Measurements from ENCODE around the gene PDE1A.
"Not testable (repeated sequence)": the region's sequence is repeated elsewhere in the genome, so short reads cannot be mapped to it uniquely, and the experiment has no call there.

The PDE1A gene

DNA sequence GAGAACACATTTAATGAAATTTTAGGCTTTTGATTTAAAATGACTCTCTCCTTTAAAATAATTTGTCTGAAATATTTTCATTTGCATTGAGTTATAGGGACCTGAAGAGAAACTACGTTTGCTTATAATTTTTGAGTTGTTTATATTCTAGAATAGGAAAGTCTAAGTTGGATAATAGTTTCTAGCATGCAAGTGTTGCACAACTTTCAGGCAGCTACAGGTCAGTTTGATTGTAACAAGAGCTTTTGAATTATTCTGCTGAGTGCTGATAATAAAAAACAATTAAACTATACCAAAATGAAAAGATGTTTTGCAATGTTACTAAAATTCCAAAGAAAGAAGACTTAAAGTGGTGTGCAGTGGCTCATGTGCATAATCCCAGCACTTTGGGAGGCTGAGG lies 71.0 kb downstream of the PDE1A start:
- DNase-seq = no peak

DNA sequence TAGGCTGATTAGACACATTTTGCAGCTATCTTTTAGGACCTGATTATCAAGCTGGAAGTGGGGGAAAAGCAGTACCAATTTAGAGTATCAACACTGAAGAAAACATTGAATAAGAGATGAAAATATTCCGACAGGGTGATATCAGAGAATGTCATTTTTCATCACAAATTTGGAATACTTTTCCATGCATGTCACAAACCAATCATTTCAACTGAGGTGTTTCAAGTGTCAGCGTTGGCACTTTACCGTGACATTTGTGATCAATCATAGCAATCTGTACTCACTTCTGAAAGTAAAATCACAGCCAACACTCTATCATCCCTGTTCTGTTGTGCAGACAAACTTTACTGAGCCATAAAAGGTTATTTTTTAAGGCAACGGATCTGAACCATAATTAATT lies 75.4 kb downstream of the PDE1A start:
- no peak for DNase-seq

DNA sequence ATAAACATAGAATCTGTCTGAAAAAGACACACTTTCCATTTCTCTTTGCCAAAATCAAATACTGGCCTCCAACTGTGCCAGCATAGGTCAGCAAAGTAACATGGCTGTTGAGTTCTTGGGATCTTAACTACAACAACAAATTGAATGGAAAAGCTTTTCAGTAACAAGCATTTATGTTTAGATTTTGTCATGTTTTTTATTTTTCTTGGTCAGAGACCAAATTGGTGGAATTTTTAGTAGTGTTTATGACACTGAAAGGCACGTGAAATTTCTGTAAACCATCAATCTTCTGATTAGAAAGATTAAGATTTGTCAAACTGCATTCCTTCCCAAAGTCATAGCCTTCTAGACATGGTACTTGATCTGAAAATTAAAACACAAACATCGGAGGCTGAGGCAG lies 77.6 kb downstream of the PDE1A start:
- DNase-seq = no peak

DNA sequence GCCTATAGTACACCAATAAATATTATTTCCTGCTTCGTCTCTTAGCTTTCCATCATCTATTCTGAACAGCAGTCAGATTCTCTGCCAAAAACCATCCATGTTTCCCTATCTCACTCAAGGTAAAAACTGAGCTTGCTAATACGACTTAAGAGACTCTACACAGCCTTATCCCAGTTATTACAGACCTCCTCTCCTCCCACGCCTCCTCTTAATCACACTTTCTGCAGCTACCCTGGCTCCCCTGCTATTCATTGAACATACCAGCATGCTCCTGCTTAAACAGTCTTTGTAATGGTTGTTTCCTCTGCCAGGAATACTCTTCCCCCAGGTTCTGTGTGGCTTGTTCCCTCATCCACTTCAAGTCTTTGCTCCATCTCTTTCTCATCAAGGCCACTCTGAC lies 81.5 kb downstream of the PDE1A start:
- no peak for DNase-seq

DNA sequence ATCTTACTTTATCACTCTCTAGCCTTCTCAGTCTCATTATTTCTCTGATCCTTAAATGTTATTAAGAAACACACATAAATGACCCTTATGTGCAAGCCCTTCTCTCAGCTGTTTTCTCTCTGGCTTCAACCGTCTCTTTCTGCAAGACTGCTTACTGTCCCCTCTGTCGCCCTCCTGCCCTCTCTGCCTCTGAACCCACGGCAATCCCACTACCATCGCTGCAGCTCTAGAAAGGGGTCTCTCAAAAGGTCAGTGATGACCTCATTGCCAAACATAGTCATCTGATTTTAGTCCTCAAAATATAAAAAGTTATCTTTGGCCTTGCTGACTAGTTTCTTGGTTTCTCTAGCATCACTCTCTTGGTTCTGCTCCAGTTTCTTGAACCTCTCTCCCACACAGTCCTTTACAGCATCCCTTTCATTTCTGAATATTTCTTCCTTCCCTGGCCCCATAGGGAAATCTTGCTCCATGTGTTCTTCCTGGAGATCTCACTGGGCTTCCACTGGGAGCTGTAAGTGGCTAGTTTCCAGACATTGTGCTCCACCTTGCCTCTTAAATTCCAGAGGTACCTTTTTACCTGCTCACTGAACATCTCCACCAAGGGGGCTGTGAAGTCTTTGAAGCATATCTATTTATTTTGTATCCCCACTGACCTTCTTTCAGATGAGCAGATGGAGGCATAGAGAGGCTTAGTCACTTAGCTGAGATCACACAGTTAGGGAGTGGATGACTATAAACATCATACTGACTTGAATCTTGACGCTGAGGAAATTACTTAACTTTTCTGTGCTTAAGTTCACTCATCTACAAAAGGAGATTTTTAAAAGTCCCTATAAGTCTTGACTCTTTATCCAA lies 96.2 kb downstream of the PDE1A start:
- no peak for DNase-seq

DNA sequence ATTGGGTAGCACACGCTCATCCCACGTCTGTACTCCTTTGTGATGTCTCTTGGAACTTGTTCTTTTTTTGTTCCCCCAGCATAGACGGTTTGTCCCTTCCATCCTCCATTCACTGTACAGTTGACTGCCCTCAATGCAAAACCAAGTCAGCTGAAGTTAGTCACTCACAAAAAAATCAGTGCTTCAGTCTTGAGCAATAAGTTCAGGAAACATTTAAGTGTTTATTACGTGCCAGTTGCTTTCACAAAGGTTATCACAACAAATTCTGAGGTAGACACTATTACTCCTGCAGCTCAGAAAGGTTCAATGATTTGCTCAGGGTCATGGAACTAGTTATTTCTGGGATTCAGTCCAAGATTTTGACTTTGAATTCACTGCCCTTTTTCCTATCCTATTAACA lies 102.2 kb downstream of the PDE1A start:
- no peak for DNase-seq

DNA sequence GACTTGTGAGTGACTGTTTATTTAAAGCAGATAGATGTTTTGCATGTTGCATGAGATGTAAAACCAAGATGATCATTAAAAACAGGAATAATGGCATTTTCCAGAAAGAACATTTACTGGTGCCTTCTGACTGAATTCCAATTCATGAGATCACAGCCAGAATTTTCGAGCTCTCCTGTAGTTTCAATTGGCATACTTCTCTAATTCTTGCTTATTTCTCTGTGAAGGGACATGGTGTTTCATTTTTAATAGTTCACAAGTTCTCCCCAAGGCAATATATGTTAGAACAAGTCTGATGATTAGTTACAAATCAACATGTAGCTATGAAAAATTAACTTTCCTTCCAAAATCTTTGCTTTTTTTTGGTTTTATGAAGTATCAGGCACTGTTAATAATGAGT lies 105.7 kb downstream of the PDE1A start:
- no peak for DNase-seq

DNA sequence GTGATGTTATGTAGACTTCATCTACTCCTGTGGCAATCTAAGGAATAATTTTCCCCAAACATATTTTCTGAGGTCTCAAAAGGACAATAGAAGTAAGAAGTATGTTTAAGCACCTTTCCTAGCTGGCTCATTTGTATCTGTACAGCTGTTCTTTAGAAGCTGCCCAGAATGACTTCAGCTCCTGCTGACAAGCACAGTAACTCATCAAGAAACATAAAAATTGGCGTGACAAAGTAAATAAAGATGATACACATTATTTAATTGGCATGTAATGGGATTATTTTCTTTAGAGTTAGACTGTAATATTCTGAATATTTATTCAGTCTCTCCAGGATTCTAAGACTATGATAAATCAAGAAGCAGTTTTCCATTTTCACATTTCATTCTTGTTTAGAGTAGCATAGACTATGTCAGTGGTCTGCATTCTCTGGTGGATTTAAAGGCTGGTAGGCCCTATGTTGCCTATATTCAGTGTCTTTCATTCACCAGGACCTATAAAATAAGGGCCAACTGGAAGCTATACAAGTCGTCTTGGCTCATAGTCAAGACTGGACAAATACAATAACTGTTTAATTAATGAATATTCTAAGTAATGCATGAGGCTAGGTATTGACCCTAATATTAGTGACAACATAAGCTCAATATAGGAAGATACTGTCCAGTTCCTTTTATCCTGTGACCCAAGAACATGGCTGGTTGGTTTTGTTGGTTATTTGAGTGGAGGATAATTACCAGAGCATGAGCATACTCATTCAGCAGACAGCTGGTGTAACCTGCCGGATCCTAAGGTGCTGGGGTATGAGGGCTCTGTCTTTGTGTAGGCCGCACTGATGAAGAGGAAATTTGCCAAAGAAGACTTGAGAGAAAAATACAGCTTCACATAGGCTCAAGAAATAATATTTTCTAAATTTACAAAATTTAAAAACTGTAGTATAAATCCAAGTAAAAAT lies 107.0 kb downstream of the PDE1A start:
- DNase-seq = no peak

DNA sequence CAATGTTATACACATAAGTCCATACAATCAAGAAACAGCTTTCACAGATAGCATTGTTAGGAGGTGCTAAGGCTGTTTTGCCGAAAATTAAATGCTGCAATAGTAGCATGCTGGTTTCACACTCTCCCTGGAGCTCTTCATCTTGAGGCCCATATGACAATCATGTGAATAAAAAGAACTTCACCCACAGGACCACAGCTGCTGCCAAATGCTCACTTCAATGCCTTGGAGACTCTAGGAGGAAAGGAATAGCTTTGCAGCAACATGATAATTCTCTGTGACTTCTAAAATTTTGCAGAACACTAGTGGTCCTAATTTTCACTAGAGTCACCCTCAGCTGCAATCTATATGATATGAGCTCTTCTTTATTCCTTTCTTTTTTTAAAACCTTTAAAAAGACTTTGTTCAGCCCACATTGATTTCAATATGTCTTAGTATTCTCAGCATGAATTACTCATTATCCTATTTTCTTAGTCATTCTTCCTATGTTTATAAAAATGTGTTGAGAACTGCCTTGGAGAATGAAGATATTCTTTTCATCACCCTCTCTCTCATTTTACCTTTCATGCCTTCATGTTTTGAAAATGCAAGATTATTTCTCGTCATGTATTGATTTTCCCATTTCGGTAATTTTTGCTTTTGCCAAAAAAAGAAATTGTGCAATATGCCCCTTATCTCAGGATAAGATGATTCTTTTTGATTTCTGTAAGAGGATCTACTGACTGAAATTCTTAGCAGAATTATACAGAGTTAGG lies 108.2 kb downstream of the PDE1A start:
- no peak for DNase-seq

DNA sequence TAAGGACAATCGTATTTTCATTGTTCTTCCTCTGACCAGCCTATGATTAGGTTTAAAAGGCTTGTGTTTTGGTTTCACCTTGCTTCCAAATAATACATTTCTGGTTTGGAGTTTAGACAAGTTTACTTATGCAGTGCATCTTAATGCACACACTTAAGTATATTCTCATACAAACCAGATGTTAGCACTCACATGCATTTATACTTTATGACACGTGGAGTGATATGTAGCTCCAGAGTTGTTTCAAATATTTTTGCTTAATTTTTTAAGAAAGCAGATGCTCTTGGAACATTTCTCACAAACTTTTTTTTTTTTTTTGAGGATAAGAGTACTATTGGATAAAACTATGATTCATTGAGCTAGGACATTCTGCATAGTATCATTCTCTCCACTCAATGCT lies 109.9 kb downstream of the PDE1A start:
- DNase-seq = no peak

DNA sequence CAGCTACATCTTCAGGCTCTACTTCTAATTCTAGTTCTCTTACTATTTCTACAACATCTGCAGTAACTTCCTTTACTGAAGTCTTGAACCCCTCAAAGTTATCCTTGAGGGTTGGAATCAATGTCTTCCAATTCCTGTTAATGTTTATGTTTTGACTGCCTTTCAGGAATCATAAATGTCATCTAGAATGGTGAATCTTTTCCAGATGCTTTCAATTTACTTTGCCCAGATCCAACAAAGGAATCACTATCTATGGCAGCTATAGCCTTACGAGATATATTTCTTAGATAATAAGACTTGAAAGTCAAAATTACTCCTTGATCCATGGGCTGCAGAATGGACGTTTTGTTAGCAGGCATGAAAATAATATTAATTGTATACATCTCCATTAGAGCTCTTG lies 123.9 kb downstream of the PDE1A start:
- no peak for DNase-seq

DNA sequence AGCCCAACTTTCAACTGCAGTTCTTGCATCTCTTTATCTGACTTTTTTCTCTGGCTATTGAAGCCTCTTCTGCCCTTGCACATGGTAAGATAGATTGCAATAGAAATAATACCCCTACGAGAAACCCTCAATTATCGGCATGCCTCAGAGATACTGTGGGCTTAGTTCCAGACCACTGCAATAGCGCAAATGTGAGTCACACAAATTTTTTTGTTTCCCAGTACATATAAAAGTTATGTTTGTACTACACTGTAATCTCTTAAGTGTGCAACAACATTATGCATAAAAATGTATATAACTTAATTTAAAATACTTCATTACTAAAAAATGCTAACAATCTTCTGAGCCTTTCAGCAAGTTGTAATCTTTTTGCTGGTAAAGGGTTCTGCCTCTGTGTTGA lies 124.7 kb downstream of the PDE1A start:
- no peak for DNase-seq

DNA sequence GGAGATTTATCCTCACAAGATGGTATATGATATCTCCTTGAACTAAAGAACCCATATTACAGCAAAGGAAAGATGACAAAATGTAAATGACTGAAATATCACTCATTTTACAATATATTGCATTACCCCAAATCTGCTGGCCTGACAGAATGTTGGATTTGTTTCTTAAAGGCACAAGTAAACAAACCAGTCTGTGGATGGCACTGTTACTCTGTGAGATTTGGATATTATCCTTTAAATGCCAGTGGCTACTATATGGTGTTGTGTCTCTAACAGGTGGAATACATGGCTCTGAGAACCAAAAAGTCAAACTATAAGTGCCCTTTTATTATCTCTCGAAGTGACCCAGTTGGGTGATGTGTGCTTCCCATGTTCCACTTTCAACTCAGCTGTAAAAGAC lies 125.7 kb downstream of the PDE1A start:
- DNase-seq = no peak

DNA sequence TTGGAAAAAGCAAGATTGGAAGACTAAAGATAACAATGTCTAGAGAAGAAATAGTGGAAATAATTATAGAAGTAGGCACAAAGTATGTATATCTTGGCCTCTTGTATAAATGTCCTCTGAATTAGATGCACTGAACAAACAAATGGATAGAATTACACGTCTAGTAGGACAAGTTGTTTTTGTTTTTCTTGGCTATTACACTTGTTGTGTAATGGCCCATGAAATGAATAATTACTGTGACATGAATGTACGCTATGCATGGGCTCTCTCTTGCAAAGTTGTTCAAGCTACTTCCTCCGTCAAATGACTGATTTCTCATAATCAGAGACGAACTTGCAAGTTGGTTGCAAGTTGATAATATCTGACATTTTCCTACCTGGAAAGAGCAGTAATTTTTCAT lies 126.2 kb downstream of the PDE1A start:
- DNase-seq = no peak

DNA sequence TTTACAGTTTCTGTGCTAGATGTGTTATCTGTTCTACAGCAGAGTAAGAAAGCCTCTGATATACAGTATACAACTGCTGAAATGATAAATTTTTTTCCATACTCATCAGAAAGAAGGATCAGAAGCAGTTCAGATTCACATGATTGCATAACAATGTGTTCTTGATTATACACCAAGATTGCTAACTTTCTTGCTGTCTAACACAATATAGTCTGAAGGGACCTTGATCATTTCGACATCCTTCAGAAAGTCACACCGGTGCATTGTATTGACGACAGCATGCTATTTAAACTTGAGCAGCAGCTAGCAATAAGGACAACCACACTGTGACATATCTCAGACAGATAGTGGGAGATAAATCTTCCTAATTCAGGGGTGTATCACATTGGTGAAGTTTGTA lies 127.2 kb downstream of the PDE1A start:
- no peak for DNase-seq

DNA sequence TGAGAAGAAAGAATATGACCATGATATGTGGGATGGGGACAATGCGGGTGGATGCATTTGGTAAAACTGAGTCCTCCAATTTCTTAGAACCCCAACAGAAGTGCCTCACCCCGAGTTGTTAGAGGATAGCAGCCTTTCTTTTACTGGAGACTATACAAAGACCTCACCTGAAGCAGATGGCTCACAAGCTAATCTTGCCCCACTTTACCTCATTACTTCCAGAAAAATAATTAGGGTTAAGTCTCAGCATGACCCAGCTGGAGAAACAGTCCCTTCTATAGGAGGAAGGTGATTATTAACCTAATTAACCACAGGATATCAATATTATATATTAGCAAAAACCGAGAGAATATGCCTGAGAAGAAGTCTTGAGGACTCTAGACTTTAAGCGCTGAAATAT lies 128.4 kb downstream of the PDE1A start:
- DNase-seq = no peak

DNA sequence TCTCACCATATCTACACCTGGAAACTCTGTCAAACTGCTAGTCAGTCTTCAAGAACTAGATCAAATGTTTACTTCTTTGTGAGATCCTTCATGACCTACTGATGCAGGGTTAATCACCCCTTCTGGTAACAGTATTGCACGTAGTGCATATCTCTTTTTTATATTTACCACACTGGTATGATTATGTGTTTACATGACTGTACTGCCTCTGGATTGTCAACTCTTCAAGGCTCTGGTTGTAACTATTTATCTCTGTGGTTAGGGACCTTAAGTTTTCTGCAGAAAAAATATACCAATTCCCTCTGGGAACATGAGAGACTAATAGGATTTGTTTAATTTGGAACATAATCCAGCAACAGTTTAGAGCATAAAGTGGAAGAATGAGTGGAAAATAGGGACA lies 135.5 kb downstream of the PDE1A start:
- no peak for DNase-seq

DNA sequence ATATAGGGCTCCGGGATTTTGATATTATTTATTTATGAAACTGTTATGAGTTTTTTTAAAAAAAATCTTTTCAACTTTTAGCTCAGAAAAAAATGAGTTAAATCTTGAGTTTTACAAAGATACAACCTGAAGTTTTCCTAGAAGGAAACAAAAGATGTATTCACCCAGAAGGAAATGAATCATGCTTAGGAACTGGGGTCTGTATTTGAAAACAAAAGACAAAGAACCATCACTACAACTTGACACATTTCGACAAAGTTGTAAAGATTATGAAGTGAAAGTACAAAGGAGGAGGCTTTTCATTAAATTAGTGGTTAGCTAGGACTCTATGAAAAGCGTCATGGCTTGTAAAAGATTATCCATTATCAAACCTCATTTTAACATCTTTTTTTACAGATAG lies 143.3 kb downstream of the PDE1A start:
- no peak for DNase-seq

DNA sequence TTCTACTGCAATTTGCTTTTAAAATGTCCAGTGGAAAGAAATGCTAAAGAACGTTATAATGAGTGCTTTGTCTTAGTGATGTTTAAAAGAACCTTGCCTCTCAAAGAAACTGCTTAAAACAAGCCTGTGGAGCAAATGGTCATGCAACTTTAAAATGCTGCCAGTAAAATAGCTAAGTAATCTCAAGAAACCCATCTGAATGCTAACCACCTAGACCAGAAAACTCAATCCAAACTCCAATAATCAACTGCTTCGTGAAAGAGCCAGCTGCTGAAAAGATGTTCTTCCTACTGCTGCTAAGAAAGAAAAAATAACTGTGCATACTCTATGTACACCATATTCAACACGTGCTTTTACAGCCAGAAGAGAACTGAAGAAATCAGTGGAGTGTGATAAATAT lies 145.6 kb downstream of the PDE1A start:
- DNase-seq = no peak

DNA sequence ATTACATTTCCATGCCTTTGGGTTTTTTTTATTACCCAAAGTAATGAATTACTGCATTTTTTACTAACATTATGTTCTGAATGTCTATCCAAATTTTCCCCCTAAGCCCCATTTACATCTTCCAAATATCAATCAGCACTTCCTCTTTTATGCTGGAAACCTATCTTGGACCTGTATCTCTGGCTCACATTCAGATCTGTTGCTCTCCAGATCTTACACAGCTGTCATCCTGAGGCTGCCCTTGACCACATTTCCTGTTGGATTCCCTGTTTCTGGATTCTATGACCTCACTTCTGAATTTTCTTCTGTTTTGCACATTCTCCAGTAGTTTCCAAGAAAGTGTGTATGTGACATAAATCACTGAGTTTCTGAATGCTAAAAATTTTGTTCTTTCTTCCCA lies 146.7 kb downstream of the PDE1A start:
- DNase-seq = no peak

DNA sequence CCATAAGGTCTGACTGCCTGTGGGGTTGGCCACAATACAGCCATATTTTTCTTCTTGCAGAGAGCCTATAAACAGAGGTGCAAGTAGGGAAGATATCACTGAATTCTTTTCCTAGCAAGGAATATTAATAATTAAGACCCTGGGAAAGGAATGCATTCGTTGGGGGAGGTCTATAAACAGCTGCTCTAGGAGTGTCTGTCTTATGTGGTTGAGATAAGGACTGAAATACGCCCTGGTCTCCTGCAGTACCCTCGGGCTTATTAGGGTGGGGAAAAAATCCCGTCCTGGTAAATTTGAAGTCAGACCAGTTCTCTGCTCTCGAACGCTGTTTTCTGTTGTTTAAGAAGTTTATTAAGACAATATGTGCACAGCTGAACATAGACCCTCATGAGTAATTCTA lies 150.2 kb downstream of the PDE1A start:
- DNase-seq = not testable (repeated sequence)

DNA sequence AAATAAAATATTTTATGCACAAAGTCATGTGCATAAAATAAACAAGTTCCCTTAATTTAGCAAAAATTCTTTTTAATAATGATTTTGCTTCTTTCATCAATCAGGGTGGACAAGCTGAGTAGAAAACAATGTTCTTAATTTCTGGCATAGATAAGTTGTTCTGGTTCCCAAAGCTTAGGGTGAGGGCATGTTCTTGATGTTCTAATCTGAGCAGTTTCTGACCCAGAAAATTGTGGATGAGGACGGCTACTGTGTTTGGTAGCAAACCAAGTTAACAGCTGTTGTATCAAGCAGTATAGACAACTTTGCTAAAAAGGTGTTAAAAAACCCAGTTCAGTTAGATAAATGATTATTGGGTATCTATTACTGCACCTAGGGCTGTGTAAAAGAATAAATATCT lies 158.9 kb downstream of the PDE1A start:
- no peak for DNase-seq

DNA sequence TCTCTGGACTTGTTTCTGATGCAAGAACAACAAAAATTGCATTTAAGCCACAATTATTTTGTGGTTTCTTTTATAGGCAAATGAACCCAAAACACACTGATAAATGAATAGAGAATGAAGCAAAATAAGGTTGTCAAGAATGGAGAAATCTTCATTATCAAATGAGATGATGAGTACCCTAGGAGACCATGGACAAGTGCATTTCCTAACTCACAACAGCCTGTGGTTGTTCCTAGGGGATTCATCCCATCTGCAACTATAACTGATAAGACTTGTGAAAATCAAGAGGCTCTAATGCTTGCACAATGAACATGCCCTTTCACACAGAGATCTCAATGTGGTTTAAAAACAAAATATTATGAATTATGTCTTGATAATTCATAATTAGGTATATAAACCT lies 159.9 kb downstream of the PDE1A start:
- no peak for DNase-seq

All from effector CD8-positive, alpha-beta T cell (primary cell).